ENCODE measurements around the gene PID1. TPM values are rescaled to one million over a fixed set of nuclear protein-coding genes. Genes with fewer than 3 reads are reported as not detected.

Gene PID1
- total RNA-seq, 4 donors from 2014 or later: 15.0 to 64.4 (median 32.5) TPM

DNA sequence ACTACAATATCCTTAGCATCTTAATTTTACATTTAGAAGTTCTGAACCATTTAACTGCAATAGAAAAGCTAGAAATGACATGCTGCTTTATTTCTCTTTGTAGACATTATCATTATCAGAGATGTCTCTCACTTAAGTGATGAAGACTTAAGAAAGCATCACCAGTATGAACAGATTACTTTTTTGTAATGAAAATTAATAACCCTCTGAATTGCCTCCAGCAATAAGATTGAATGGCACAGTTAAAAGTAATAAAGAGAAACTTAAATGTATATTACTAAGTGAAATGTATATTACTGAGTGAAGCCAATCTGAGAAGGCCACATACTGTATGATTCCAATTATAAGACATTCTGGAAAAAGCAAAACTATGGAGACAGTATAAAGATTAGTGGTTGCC lies 89.4 kb downstream of the PID1 start:
- no peak overlapping the region for H3K4me3 ChIP-seq
- no peaks in the 10 kb centered on the region for H3K4me1 ChIP-seq
- no peak for TF ChIP-seq POLR2A (IDR thresholded peaks at IDR 0.05)
- TF ChIP-seq, protein P1, sequence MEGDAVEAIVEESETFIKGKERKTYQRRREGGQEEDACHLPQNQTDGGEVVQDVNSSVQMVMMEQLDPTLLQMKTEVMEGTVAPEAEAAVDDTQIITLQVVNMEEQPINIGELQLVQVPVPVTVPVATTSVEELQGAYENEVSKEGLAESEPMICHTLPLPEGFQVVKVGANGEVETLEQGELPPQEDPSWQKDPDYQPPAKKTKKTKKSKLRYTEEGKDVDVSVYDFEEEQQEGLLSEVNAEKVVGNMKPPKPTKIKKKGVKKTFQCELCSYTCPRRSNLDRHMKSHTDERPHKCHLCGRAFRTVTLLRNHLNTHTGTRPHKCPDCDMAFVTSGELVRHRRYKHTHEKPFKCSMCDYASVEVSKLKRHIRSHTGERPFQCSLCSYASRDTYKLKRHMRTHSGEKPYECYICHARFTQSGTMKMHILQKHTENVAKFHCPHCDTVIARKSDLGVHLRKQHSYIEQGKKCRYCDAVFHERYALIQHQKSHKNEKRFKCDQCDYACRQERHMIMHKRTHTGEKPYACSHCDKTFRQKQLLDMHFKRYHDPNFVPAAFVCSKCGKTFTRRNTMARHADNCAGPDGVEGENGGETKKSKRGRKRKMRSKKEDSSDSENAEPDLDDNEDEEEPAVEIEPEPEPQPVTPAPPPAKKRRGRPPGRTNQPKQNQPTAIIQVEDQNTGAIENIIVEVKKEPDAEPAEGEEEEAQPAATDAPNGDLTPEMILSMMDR (IDR thresholded peaks at IDR 0.05): no peak
- H3K27ac ChIP-seq: no peak overlapping the region
- H3K36me3 ChIP-seq: no peaks in the 10 kb centered on the region
- no peak for DNase-seq
- no peaks in the 10 kb centered on the region for H3K9me3 ChIP-seq
- H3K27me3 ChIP-seq: no peaks in the 10 kb centered on the region

DNA sequence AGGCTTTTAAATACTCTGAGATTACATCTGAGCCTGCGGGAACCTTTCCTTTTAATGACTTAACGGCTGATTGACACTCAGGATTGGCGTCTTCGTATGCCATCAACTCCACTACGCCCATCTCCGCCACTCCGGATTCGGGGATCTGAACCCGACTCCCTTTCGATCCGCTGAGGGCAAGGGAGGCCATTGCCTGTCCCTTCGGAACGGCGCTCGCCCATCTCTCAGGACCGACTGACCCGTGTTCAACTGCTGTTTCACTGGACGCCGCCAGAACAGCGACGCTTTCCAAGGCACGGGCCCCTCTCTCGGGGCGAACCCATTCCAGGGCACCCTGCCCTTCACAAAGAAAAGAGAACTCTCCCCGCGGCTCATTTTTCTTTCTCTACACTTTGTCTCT lies 90.4 kb downstream of the PID1 start:
- Histone ChIP-seq H3K27me3 (no peaks in the 10 kb centered on the region), H3K9me3 (no peaks in the 10 kb centered on the region), H3K27ac (no peak overlapping the region), H3K36me3 (no peaks in the 10 kb centered on the region), H3K4me3 (no peak overlapping the region), H3K4me1 (no peaks in the 10 kb centered on the region)
- DNase-seq: no peak
- TF ChIP-seq, protein P1 (IDR thresholded peaks at IDR 0.05): no peak
- no peak for TF ChIP-seq POLR2A (IDR thresholded peaks at IDR 0.05)

DNA sequence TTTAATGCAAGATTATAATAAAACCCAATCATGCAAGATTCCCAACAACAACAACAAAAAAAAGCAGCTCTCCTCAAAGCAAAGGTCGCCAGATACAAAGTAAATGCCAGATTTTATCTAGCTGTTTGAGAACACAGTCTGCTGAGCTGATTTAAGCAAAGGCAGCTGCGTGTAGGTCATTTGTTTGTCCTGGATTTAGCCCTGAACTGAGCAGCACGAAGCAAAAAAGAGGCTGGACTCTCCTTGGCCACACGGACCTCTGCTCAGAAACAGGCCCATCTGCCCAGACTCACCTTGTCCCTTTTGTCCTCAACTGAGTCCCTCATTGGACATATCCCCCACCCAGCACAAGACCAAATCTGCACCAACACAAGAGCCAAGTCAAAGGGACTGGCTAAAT lies 91.5 kb downstream of the PID1 start:
- no peak overlapping the region for H3K4me3 ChIP-seq
- no peak for DNase-seq
- no peaks in the 10 kb centered on the region for H3K4me1 ChIP-seq
- no peaks in the 10 kb centered on the region for H3K36me3 ChIP-seq
- H3K27ac ChIP-seq: no peak overlapping the region
- no peak for TF ChIP-seq POLR2A (IDR thresholded peaks at IDR 0.05)
- TF ChIP-seq, protein P1 (IDR thresholded peaks at IDR 0.05): no peak
- no peaks in the 10 kb centered on the region for H3K9me3 ChIP-seq
- no peaks in the 10 kb centered on the region for H3K27me3 ChIP-seq

DNA sequence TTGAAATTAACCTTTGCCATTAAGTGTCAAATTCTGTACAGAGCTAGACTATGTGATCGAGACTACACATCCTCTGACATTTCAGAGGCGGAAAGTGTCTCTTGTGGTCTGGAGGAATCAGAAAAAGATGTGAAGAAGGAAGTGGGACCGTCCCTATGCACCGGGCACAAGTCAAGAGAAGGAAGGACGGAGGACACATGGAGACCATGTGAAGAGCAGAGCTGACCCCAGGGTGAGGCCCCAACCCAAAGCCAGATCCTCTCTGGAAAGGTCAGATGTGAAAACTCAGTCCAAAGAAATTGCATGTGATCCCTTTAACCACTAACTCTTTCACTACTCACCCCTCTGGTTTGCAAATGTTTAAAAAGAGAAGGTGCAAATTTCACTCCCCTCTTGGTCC lies 92.4 kb downstream of the PID1 start:
- Histone ChIP-seq H3K9me3 (no peaks in the 10 kb centered on the region), H3K27me3 (no peaks in the 10 kb centered on the region), H3K36me3 (no peaks in the 10 kb centered on the region), H3K27ac (no peak overlapping the region), H3K4me3 (no peak overlapping the region), H3K4me1 (no peaks in the 10 kb centered on the region)
- DNase-seq: no peak
- no peak for TF ChIP-seq POLR2A (IDR thresholded peaks at IDR 0.05)
- TF ChIP-seq, protein P1 (IDR thresholded peaks at IDR 0.05): no peak

DNA sequence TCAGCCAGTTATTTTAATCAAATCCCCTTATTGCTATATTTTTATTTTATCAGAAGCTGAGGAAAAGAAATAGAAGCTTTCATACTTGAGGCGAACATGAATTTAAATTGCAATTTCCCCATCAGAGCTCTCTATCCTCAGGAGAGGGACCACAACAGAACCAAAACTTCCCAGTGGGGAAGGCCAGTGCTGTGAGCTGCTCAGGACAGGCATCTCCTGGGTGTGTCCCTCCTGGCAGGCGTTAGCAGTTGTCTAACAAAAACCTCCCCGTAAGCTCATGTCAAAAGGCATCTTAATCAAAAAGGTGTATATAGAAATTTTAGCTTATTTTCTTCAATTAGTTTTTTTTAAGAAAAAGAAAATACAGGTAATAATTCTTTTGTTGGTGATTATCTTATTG lies 93.0 kb downstream of the PID1 start:
- no peak overlapping the region for H3K27ac ChIP-seq
- TF ChIP-seq POLR2A (IDR thresholded peaks at IDR 0.05): no peak
- TF ChIP-seq, protein P1 (IDR thresholded peaks at IDR 0.05): no peak
- H3K27me3 ChIP-seq: no peaks in the 10 kb centered on the region

DNA sequence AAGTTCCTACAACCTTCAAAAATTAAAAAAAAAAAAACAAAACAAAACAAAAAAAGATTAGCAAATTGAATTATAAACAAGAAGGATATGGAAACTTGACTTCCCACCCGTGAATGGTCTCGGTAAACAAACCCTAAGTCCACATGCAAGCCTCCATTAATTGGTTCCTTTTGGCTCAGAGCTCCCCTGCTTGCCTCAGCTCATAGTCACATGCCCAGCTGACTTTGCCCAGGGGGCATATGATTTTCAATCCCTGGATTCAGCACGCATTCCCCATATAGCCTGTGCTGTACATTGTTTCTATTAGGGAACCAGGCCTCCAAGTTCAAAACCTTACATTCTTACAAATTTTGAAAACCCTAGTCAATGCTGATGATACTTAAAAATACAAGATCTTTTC lies 95.0 kb downstream of the PID1 start:
- Histone ChIP-seq H3K27ac (no peak overlapping the region), H3K9me3 (peaks cover 0 to 5% (median 0%) of the 10 kb centered on the region in 4 donors), H3K27me3 (no peaks in the 10 kb centered on the region), H3K36me3 (no peaks in the 10 kb centered on the region), H3K4me1 (no peaks in the 10 kb centered on the region), H3K4me3 (no peak overlapping the region)
- TF ChIP-seq POLR2A (IDR thresholded peaks at IDR 0.05): no peak
- TF ChIP-seq, protein P1 (IDR thresholded peaks at IDR 0.05): no peak
- DNase-seq: no peak

More for the DNA sequence above, 93.0 kb downstream of the PID1 start:
- DNase-seq: no peak
- no peak overlapping the region for H3K4me3 ChIP-seq
- H3K4me1 ChIP-seq: no peaks in the 10 kb centered on the region
- no peaks in the 10 kb centered on the region for H3K36me3 ChIP-seq
- no peaks in the 10 kb centered on the region for H3K9me3 ChIP-seq
